MCF 10A (cell line): ENCODE results near the gene TMEM132D. TPM values are rescaled to one million over a fixed set of nuclear protein-coding genes. Genes with fewer than 3 reads are reported as not detected.

Source experiments
- BruUV-seq: library from RNA; stranded (reverse); fragments of 400-500 nt; replicated peaks from 2 replicates; lab custom pipeline; 2021; lab: Mats Ljungman, UMichigan
- CTCF ChIA-PET: fragments of 300-600 bp; sonication (Branson Sonifier 250); formaldehyde crosslinking; extraction: SDS; loops from one replicate; lab custom pipeline; 2021; ENCODE audit warnings: antibody characterized with exemption, inconsistent platforms; lab: Yijun Ruan, JAX
- POLR2A ChIA-PET: fragments of 300-600, 350-650 bp; sonication (Branson Sonifier 250); formaldehyde crosslinking; extraction: SDS; loops from one replicate; lab custom pipeline; 2020; ENCODE audit warnings: antibody characterized with exemption, inconsistent platforms; lab: Yijun Ruan, JAX
- DNase-seq: peaks from one replicate; pipeline ENCODE4 v3.0.0-alpha.2; 2018; ENCODE audit not compliant: unreplicated experiment
- H3K27ac Mint-ChIP-seq: one replicate; pipeline ENCODE4 v1.8.0; 2022; ENCODE audit warnings: mild to moderate bottlenecking, low read depth, mixed read lengths; ENCODE audit not compliant: unreplicated experiment
- H3K27me3 Mint-ChIP-seq: one replicate; pipeline ENCODE4 v1.8.0; 2022; ENCODE audit warnings: mixed read lengths; ENCODE audit not compliant: insufficient read depth, unreplicated experiment
- H3K36me3 Mint-ChIP-seq: one replicate; pipeline ENCODE4 v1.8.0; 2022; ENCODE audit warnings: mild to moderate bottlenecking, moderate library complexity, mixed read lengths; ENCODE audit not compliant: insufficient read depth, unreplicated experiment
- H3K4me1 Mint-ChIP-seq: one replicate; pipeline ENCODE4 v1.8.0; 2022; ENCODE audit warnings: mixed read lengths; ENCODE audit not compliant: insufficient read depth, unreplicated experiment
- H3K4me3 Mint-ChIP-seq: one replicate; pipeline ENCODE4 v1.8.0; 2022; ENCODE audit warnings: mild to moderate bottlenecking, moderate library complexity, mixed read lengths; ENCODE audit not compliant: unreplicated experiment
- H3K9me3 Mint-ChIP-seq: one replicate; pipeline ENCODE4 v1.8.0; 2022; ENCODE audit warnings: mixed read lengths; ENCODE audit not compliant: unreplicated experiment
- CTCF ChIP-seq: fragments of 200-600 bp; IDR thresholded peaks from one replicate; pipeline ENCODE4 v1.8.0; 2022; ENCODE audit warnings: antibody characterized with exemption, mild to moderate bottlenecking; ENCODE audit not compliant: unreplicated experiment
- intact Hi-C: fragments of 100-400 bp; cut with micrococcal nuclease; formaldehyde crosslinking; loops from 2 replicates; pipeline ENCODE4 v1.14.1; 2022
- total RNA-seq: library from RNA; stranded (reverse); gene quantifications from 2 replicates; pipeline ENCODE4 v1.2.3, GENCODE V29; 2022

Gene TMEM132D
- total RNA-seq, 1 experiment from 2014 or later = not detected

- DNase-seq = no peak
- POLR2A ChIA-PET = interaction anchor here (0.6 kb wide), 1 partner anchor 31 kb away, joined by 3 read pairs; no protein-coding TSS in a partner anchor
- peaks cover 13% of the 10 kb centered on the region for H3K9me3 Mint-ChIP-seq
- no peak overlapping the region for H3K27ac Mint-ChIP-seq
- no peaks in the 10 kb centered on the region for H3K27me3 Mint-ChIP-seq
- H3K36me3 Mint-ChIP-seq = no peaks in the 10 kb centered on the region
- CTCF ChIA-PET = interaction anchor here (0.6 kb wide), 2 partner anchors 59 to 1046 kb away, joined by 3 read pairs; no protein-coding TSS in a partner anchor
- TF ChIP-seq CTCF = no peak
- no peaks in the 10 kb centered on the region for H3K4me1 Mint-ChIP-seq
- intact Hi-C loops = no loop called here
- BruUV-seq = no TSS peak
- no peak overlapping the region for H3K4me3 Mint-ChIP-seq
These were observed 672.8 kb downstream of the TMEM132D start for GRCh38 chr12:129230995-129231394.

- intact Hi-C loops = no loop called here
- POLR2A ChIA-PET = no interaction called here
- H3K4me3 Mint-ChIP-seq = no peak overlapping the region
- H3K9me3 Mint-ChIP-seq = peaks cover 17% of the 10 kb centered on the region
- no peak for TF ChIP-seq CTCF
- CTCF ChIA-PET = no interaction called here
- no peak overlapping the region for H3K27ac Mint-ChIP-seq
- no peaks in the 10 kb centered on the region for H3K4me1 Mint-ChIP-seq
- DNase-seq = no peak
- no peaks in the 10 kb centered on the region for H3K36me3 Mint-ChIP-seq
- H3K27me3 Mint-ChIP-seq = no peaks in the 10 kb centered on the region
- BruUV-seq = no TSS peak
These were observed 677.0 kb downstream of the TMEM132D start for GRCh38 chr12:129226851-129227250.

- POLR2A ChIA-PET = no interaction called here
These were observed 677.8 kb downstream of the TMEM132D start for GRCh38 chr12:129226005-129226404.

GRCh38 chr12:129215556-129215955, 688.3 kb downstream of the TMEM132D start:
- BruUV-seq = no TSS peak
- Mint-ChIP-seq H3K4me1 (no peaks in the 10 kb centered on the region), H3K27me3 (no peaks in the 10 kb centered on the region), H3K36me3 (peaks cover 2% of the 10 kb centered on the region), H3K4me3 (no peak overlapping the region), H3K9me3 (peaks cover 31% of the 10 kb centered on the region), H3K27ac (no peak overlapping the region)
- no peak for DNase-seq
- intact Hi-C loops = no loop called here
- no peak for TF ChIP-seq CTCF
- ChIA-PET POLR2A (no interaction called here), CTCF (no interaction called here)

More at GRCh38 chr12:129226005-129226404, 677.8 kb downstream of the TMEM132D start:
- Mint-ChIP-seq H3K4me3 (no peak overlapping the region), H3K27me3 (no peaks in the 10 kb centered on the region), H3K36me3 (no peaks in the 10 kb centered on the region), H3K9me3 (peaks cover 24% of the 10 kb centered on the region), H3K27ac (no peak overlapping the region), H3K4me1 (no peaks in the 10 kb centered on the region)
- TF ChIP-seq CTCF = no peak
- CTCF ChIA-PET = no interaction called here
- no peak for DNase-seq
- intact Hi-C loops = no loop called here
- no TSS peak for BruUV-seq
